ENCODE measurements around the gene UVSSA. TPM values are rescaled to one million over a fixed set of nuclear protein-coding genes. Genes with fewer than 3 reads are reported as not detected.

UVSSA gene
- total RNA-seq, result 10 to 100 TPM; 48.0 to 59.4 (median 56.4) TPM
- 13.4 TPM for total RNA-seq (2013)

DNA sequence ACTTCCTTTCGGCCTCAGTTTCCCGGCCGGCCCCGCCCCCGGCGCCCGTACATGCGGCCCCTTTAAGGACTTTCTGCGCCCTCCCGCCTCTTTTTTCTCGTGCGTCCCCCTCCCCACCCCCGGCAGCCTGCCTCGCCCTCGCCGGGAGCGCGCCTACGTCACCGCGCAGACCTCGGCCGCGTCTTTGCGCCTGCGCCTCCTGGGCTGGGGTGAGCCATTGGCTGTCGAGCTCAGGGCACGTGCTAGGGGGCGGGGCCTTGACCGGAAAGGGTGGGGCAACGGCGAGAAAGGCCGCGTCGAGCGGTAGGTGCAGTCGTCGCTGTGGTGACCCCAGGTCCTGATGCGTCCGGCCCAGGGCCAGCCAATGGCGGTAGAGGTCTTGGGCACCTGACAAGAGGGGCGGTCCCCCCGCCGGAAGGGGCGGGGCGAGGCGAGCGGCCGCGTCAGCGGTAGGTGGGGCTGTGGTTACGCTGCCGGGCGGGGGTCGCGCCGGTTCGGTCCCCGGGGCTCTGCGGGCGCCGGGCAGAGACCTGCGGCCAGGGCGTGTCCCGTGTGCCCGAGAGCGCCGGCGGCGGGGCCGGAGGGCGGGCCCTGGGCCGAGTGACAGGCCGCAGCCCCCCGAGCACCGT is at the start of gene UVSSA:
TSS of gene UVSSA (plus strand) at position 428 of the 629 bp plus-strand sequence. CDS start 884 bp downstream, outside the sequence.
- intact Hi-C loops (cut with micrococcal nuclease), result loop anchor here (1.0 to 5.0 kb wide), 4 partner anchors 16 to 180 kb away; partner anchors contain the start of genes CTBP1 and MAEA
- peaks cover 31% of the 10 kb centered on the region for H3K4me1 ChIP-seq (ENCODE audit: control insufficient read depth, insufficient read depth, low read length)

DNA sequence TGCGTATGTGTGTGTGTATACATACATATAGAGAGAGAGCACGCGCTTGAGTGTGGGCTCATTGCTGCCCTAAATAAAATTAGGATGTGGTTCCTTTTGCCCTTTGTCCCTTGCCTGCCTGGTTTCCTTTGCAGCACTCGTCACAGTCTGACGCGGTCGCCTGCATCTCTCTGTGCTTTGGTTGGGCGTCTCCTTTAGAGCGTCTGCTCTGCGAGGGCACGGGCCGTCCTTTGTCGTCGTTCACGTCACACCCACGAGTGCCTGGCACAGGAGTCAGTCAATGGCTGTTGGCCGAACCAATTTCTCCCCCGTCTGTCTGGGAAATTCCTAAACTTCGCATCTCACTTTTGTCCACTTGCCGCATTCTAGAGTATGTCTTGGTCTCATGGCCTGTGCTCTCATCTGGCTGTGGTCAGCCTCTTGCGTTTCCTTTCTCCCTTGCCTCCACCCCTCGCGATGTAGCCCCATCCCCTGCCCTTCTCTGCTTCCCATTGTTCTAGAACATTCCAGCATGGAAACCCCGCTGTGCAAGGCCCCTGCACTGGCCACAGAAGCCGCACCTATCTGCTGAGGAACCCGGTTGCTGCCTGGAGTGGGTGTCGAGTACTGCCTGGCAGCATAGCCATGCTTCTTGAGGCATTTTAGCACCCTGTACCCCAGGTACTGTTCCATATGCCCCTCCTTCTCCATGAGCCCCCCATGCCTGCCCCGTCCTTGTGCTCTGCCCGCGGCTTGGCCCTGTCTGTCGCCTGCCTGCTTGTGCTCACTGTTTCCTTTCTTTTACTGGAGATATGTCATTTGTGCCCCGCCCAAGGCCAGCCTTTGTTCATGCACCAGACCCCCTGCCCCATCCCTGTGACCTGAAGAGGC is 49.3 kb upstream of the UVSSA start:
- peak overlapping the region; percentile 36 to 47 for H3K27ac Mint-ChIP-seq
- no peaks in the 10 kb centered on the region for H3K9me3 Mint-ChIP-seq
- peaks cover 27% of the 10 kb centered on the region for H3K4me1 ChIP-seq (ENCODE audit: control insufficient read depth, insufficient read depth, low read length)
- no peak for DNase-seq
- peaks cover 35 to 74% of the 10 kb centered on the region in 2 donors for H3K4me1 Mint-ChIP-seq
- TF ChIP-seq, protein P1, sequence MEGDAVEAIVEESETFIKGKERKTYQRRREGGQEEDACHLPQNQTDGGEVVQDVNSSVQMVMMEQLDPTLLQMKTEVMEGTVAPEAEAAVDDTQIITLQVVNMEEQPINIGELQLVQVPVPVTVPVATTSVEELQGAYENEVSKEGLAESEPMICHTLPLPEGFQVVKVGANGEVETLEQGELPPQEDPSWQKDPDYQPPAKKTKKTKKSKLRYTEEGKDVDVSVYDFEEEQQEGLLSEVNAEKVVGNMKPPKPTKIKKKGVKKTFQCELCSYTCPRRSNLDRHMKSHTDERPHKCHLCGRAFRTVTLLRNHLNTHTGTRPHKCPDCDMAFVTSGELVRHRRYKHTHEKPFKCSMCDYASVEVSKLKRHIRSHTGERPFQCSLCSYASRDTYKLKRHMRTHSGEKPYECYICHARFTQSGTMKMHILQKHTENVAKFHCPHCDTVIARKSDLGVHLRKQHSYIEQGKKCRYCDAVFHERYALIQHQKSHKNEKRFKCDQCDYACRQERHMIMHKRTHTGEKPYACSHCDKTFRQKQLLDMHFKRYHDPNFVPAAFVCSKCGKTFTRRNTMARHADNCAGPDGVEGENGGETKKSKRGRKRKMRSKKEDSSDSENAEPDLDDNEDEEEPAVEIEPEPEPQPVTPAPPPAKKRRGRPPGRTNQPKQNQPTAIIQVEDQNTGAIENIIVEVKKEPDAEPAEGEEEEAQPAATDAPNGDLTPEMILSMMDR (IDR thresholded peaks at IDR 0.05), result no peak
- no peak overlapping the region for H3K4me3 ChIP-seq (ENCODE audit: low read length)
- H3K27ac ChIP-seq (ENCODE audit: low read length), result no peak overlapping the region
- no peaks in the 10 kb centered on the region for H3K27me3 Mint-ChIP-seq (ENCODE audit: low read depth in 2 of 2)
- no peaks in the 10 kb centered on the region for H3K27me3 ChIP-seq (ENCODE audit: control insufficient read depth, insufficient read depth, low read length)
- H3K36me3 Mint-ChIP-seq, result no peaks in the 10 kb centered on the region
- intact Hi-C loops (cut with micrococcal nuclease), result no loop called here
- H3K36me3 ChIP-seq (ENCODE audit: control insufficient read depth, insufficient read depth, low read length), result peaks cover 32% of the 10 kb centered on the region
- H3K4me3 Mint-ChIP-seq, result no peak overlapping the region
- ATAC-seq, result peak in 1 of 3 donors; percentile 66
- whole genome bisulfite sequencing (ENCODE audit: insufficient coverage), result 84% methylated on average over 32 of the region's 32 CpGs
- no peaks in the 10 kb centered on the region for H3K9me3 ChIP-seq (ENCODE audit: control insufficient read depth, insufficient read depth, low read length)

More for the DNA sequence above, at the start of gene UVSSA:
- Mint-ChIP-seq H3K27me3 (ENCODE audit: low read depth in 2 of 2) (no peaks in the 10 kb centered on the region), H3K27ac (peak within 1 kb of the TSS; percentile 89 to 91), H3K36me3 (no peaks in the 10 kb centered on the region), H3K9me3 (no peaks in the 10 kb centered on the region), H3K4me3 (peak within 1 kb of the TSS; percentile 90), H3K4me1 (peaks cover 40 to 41% of the 10 kb centered on the region in 2 donors)
- Histone ChIP-seq H3K36me3 (ENCODE audit: control insufficient read depth, insufficient read depth, low read length) (peaks cover 5% of the 10 kb centered on the region), H3K27ac (ENCODE audit: low read length) (peak within 1 kb of the TSS; percentile 91), H3K9me3 (ENCODE audit: control insufficient read depth, insufficient read depth, low read length) (no peaks in the 10 kb centered on the region), H3K4me3 (ENCODE audit: low read length) (peak within 1 kb of the TSS; percentile 79), H3K27me3 (ENCODE audit: control insufficient read depth, insufficient read depth, low read length) (no peaks in the 10 kb centered on the region)
- ATAC-seq (peak; percentile 90 to 98 (median 91)), DNase-seq (peak; percentile 100)
- TF ChIP-seq, protein P1 (IDR thresholded peaks at IDR 0.05), result no peak
- under 1% methylated on average over 76 of the region's 76 CpGs for WGBS (ENCODE audit: insufficient coverage)

GRCh38 chr4:1298461-1298860 is 48.5 kb upstream of the UVSSA start:
- ATAC-seq (no peak), DNase-seq (no peak)
- Histone ChIP-seq H3K4me3 (ENCODE audit: low read length) (no peak overlapping the region), H3K36me3 (ENCODE audit: control insufficient read depth, insufficient read depth, low read length) (peaks cover 32% of the 10 kb centered on the region), H3K4me1 (ENCODE audit: control insufficient read depth, insufficient read depth, low read length) (peaks cover 26% of the 10 kb centered on the region), H3K27me3 (ENCODE audit: control insufficient read depth, insufficient read depth, low read length) (no peaks in the 10 kb centered on the region), H3K27ac (ENCODE audit: low read length) (no peak overlapping the region), H3K9me3 (ENCODE audit: control insufficient read depth, insufficient read depth, low read length) (no peaks in the 10 kb centered on the region)
- no peaks in the 10 kb centered on the region for H3K9me3 Mint-ChIP-seq
- TF ChIP-seq, protein P1 (IDR thresholded peaks at IDR 0.05), result no peak
- no peaks in the 10 kb centered on the region for H3K36me3 Mint-ChIP-seq
- no peaks in the 10 kb centered on the region for H3K27me3 Mint-ChIP-seq (ENCODE audit: low read depth in 2 of 2)
- H3K27ac Mint-ChIP-seq, result peak overlapping the region in 1 of 2 donors; percentile 47
- H3K4me3 Mint-ChIP-seq, result no peak overlapping the region
- intact Hi-C loops (cut with micrococcal nuclease), result no loop called here
- WGBS (ENCODE audit: insufficient coverage), result 97% methylated on average over 7 of the region's 7 CpGs
- H3K4me1 Mint-ChIP-seq, result peaks cover 35 to 71% of the 10 kb centered on the region in 2 donors
